HG03066 (cell line): ENCODE measurements around the gene CELF2.

ENCODE experiments used
- ATAC-seq: cut with Tn5 transposase; IDR thresholded peaks from one replicate; pipeline ENCODE4 v1.9.1; 2021; ENCODE audit warnings: low read depth; ENCODE audit not compliant: unreplicated experiment

CELF2 gene

DNA sequence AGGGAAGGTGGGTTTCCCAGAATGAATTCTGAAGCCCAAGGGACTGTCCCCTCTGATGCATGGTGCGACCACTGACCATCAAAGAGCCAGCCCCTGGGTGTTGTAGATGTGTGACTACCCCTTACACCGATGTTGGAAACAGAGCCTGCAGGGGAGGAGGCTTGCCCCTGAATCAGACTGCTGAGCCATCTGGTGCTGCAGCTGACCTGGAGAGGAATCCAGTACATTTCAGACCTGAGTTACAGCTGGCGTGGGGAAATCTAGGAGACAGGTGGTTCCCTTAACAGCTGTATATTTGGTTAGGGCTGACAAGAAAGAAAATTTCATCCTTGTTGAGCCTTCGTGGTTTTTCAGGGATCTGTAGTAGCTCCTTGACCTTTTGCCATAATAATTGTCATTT is 195.5 kb downstream of the CELF2 start:
- no peak for ATAC-seq

DNA sequence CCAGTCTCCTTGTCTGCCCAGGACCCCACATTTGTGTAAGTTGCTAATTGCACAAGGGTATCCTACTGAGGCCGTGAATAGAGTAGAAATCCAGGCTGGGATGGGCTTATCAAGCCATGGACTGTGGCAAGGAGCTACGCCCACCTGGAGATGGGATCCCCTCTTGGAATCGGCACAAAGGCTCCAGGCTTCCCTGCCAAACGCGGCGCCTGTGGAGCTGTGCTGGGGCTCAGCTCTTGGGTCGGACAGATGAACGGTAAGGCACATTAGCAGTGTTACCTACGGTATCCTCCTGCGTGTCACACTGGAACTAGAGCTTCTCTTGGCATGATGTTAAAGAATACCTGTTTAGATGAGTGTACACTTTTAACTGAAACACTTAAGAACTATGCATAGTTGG is 196.7 kb downstream of the CELF2 start:
- no peak for ATAC-seq

DNA sequence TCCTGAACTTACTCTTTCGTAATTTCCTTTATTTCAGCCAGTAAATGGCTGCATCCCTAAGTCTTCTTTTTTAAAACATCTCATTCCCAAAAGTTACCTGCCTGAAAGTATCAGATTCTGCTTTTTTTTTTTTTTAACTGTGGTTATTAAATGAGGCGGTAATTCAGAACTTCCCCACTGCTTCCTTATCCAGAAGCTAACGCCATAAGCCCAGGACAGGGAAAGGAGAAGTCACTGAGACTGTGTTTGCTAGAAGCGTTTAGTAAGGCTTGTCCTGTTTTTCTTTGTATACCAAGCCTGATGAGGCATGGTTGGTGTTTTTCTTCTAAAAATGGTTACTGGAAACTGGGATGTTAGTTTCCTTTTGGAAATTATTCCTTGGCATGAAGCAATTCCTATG is 197.8 kb downstream of the CELF2 start:
- no peak for ATAC-seq

DNA sequence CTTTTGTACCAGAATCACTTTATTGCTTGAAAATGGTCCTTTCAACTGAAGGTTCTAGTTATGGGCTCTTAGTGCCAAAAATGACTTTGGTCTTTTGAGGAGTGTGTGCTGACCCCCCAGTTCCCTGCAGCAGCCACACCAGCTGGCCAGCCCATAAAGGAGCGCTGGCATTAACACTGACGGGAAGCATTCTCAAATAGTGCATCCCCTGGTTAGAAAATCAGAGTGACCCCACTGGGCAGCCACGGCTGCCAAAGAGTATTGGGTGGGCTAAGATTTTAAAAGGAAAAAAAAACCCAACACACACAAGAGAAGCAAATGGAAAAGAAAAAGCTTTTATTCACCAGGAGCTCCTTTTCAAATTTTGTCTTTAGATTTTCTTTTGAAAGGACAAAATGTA is 199.8 kb downstream of the CELF2 start:
- ATAC-seq: no peak

DNA sequence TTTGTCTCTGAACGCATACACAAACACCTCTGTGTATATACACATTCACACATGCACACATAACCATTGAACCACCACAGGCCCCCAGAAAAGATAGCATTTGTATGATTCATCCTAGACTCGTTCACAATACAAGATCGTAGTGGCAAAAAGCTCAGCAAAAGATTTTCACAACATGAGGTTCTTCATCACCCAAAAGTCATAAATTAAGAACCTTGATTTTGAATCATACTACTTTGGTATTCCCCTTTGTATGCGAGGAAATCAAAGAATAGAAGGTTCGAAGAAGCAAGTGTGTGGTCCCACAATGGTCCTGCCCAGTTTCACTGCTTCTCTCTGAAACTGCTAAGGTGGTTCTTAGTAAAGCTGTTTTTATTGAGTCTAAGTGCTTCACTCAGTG is 200.7 kb downstream of the CELF2 start:
- no peak for ATAC-seq

DNA sequence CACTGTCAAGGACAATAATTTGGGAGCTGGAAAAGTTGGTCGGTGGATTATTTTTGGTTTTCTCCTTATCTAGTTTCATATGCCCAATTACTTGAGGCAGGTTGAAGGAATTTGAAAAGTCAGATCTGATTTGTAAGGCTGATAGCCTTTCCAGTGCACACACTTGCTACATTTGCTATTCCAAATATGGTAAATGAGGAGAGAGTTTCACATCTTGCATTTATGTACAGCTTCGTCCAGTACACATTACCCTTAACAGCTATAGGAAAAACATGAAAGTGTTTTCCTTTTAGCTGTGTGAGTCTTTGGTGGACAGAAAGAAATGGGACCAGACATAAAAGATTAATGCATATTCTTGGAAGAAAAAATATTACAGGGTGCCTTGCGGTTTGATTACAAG is 201.8 kb downstream of the CELF2 start:
- ATAC-seq: no peak

DNA sequence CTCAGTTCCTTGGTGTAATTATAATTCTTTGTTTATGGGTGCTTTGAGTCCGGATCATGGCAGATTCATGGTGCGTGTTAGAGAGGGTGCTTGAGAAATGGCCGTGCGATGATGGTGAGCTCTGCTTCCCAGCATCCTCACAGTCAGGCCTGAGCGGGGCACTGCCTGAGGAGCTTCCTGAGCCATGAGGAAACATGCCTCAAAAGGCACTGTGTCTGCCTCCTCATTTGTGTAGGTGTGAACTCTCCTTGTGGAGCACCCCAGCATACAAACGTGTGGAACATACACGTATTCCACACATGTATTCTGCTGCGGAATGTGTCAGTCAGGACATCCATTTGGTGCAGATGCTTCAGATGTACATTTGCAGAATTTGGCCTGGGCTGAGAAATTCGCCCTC is 205.4 kb downstream of the CELF2 start:
- ATAC-seq: no peak

DNA sequence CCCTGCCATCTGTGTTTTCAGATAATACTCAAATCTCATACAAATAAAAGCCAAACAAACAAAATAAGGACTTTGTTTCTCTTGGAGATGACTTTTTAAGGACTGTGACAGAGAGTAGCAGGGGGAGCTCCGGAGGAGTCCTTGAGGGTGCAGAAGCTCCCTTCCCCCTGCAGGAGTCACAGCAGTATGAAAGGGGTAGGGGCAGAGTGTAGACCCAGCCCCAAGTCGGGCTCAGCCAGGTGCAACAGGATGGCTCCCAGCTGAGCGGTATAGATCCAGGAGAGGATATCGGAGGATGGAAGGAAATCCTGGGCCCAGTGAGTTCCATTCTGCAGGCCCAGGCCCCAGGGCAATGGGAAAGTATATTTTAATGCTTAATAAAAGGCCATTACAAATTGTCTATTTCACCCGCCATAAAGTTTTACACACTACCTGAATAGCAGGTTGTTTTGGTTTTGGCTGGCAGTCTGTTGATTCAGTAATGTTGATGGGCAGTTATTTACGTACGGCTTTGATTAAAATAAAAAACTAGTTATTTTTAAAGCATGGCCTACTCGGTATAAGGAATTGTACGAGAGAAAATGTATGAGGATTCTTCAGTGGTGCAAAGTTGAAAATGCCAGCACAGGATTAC is 206.0 kb downstream of the CELF2 start:
- no peak for ATAC-seq

DNA sequence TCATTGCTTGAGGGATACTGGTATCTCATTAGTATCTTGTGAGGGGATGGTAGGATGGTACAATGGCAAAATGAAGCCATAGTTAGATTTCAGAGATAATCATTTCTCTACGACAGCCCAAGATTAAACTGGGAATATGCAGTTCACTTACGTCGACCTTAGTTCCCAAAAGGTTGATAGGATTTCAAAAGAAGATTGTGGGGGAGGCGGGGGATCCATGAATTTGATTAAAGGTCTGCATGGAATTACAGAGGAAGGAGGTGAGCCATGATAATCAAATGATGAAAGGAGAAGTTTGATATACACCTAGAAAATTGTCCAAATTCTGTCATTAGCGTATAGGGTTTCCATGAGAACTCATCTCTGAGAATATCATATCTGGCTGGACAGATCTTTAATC is 206.6 kb downstream of the CELF2 start:
- no peak for ATAC-seq

DNA sequence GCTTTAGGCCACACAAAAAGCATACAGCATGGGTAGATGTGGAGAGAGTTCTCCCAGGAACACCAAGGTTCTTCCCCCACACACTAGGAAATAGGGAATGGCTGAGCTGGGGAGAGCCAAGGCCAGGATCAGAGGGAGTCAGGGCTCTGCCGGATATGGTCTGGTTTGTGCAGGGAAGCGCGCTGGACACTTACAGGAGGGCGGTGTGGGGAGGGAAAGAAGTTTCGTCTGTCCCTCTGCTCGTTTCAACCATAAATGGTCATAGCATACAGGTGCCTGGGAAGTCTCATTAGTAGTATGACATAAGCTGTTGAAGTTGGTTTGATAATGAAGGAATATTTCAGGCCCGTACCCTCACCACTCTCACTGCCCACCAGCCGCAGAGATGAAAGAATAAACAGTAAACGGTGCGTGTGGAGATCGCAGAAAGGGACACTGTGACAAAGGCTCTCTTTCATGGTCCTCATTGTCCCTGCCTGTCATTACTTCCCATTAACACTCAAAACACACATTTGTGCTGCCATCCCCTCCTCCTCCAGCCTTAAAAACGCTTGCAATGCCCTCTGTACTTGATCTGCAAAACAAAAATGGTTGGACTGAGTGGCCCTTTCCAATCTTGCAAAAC is 207.2 kb downstream of the CELF2 start:
- no peak for ATAC-seq

DNA sequence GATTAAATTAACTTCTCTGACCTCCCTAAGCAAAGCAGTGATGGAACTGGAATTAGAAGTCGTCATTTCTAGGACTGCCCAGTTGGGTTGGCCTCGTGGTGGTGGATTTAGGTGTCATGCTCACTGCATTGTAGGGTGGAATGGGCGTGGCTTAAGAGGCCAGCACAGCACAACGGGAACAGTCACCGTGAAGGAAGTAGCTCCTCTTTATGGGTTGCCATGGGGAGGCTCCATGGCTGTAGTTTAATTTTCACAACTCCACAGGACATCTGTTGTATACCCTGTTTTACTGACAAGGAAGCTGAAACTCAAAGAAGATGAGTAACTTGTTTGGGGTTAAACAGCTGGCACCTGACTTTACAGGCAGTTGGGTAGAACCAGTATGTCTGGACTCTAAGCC is 208.3 kb downstream of the CELF2 start:
- peak; percentile 48 for ATAC-seq

DNA sequence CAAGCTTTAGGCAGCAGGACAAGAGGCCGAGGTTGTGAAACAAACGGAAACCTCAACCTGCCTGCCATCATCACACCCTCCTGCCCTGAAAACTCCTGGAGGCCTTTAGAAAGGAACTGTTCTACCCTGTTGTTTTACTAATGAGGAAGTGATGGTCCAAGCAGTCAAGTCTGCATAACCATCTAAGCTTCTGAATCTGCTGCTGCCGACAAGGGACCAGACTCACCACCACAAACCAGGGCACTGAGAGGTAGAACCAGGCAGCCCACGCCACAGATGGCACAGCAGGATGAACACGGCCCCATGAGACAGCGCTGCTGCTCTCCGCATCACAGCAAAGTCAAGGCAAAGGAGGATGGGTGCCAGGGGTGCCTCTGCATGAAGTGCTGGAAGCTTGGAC is 209.4 kb downstream of the CELF2 start:
- ATAC-seq: peak; percentile 58

DNA sequence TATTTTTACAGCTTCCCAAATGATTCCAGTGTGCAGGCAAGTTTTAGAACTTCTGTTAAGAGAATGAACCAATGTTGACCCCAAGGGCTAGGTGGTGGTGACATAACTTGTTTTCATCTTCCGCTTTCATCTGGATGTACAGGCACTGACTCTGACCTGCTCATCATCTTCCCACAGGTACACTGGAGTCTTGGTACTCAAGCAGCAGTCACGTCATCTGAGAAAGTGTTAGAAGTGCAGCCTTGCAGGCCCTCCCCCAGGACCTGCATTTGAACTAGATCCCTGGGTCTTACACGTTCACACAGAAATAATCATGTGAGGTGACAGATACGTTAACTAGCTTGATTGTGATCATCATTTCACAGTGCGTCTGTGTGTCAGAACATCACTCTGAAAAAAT is 212.2 kb downstream of the CELF2 start:
- ATAC-seq: no peak

DNA sequence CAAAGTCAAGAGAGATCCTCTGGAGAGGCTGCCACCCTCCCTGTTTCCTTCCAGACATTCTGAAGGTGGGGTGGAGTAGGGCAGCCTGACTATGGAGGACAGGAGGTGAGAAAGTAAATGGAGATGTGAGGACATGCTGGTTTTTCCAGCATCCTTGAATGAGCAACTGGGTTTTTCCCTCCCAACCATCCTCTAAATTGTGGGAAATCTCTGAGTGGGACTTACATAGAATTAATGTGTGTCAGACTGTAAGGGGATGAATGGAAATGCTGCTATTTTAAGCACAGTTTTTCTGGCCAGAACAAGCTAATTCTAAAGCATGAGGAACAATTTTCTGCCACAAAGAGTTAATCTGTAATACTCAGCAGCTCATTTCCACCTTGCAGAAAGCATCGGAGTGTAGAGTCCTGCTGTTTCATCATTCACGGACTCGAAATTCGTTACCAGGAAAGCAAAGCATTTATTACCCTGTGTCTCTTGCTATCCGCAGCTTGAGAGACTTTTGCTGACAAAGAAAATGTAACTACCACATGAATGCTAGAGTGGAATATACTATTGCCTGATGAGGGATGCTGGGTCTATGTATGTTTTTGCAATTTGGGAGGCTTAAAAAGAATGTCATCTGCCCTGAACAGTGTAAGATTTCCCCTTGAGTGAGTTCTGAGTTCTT is 213.0 kb downstream of the CELF2 start:
- ATAC-seq: no peak

DNA sequence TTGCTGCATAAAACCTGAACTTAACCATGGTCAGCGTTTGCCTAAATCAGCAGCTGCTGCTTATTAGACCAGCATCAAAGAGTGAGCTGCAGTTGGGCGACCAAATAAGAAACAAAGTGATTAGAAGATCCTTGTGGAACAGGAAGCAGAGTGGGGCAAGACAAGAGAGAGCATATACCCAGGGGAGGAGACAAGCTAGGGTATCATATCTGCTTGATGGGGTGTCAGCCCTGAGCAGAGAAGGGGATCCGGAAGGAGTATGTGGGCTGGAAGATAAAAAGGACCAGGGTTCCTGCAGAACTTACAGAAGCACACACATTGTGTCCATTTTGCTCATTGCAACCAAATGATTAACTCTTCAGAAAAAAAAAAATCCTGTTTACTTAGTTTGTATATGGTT is 213.6 kb downstream of the CELF2 start:
- no peak for ATAC-seq

DNA sequence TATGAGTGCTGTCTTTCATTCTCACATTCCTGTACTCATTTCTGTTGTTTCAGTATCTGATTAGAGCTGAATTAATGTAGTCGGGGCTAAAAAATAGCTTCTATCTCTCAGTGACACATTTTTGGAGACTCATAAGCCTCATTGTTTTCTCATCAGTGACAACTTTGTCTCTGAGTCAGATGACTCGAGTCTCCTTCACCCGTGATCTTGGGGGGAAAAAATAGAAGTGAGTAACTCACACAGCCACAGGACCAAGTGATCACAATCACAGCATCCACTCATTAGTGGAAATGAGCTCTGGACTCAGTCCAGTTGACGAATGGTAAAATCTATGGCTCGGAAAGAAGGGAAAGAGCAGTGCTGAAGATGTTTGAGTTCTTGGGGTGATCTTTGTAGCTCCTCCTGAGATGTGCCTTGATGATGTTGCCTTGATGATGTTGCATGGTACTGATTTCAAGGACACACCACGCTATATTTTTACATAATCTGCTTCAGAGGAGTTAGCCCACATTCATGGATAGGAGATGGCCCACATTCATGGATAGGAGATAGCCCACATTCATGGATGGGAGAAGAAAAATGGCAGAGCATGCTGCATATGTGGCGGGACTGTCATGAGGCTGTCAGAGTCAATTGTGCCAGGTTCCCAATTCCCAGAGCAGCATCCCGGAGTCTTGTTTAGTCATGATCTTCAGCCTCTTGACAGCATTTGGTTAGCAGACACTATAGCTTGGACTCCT is 214.7 kb downstream of the CELF2 start:
- no peak for ATAC-seq

DNA sequence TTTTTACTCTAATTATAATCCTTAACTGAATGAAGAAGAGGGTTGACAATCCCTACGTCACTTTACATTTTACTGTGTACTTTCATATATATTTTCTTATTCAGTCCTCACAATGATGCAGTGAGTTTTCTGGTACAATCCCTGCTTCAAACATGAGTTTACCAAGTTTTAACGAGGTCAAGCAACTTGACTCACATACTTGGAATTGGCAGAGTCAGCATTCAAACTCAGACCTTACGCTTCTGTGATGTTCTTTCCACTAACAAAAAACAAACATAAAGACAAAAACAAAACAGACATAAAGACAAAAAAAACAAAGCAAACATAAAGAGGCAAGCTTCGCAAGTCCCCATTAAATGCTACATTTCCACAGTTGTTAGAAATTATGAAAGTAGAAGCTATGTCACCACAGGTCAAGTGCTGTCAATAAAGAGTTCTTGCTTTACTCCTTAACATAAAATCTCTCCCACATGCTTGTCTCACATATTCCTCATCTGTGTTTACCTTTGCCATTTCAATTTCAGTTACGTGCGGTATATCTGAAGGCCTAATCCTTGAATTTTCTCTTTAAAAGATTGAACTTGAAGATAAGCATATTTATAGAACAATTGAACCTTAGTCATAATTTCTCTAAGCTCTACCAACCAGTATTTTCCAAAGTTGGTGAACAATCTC is 217.3 kb downstream of the CELF2 start:
- ATAC-seq: no peak

DNA sequence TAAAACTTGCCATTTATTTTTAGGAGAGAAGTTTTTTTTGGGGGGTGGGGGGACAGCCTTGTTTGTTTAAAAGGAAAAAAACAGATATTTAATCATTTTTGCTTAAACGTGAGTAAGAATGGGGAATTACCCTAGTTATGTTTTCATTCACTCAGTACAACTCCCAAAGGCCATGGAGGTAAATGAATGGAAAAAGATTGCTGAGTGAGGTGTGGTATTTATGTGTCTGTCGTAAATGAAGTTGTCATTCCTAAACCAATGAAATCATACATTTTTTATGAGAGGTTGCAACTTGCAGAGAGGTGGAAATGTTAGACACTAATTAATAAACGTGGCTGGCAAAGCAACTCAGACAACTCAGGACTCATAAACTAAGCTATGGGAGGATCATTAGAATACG is 218.1 kb downstream of the CELF2 start:
- no peak for ATAC-seq

DNA sequence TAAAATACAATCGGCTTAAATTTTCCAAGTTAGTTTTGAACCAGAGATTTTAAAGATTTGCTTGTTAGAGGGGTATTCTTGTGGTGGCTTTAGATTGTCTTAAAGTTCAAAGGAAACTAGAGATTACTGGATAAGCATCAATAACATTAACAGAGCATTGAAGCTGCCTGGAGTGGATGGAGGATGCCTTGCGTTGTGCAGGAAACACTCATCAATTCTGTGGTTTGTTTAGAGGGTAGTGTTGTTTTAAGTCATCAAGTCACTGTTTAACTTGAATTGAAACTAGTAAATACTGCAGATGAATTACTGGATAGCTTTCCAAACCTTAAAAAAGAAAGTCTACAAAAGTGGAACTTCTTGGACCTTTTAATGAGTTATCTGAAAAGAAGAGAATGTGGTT is 218.6 kb downstream of the CELF2 start:
- peak; percentile 58 for ATAC-seq

DNA sequence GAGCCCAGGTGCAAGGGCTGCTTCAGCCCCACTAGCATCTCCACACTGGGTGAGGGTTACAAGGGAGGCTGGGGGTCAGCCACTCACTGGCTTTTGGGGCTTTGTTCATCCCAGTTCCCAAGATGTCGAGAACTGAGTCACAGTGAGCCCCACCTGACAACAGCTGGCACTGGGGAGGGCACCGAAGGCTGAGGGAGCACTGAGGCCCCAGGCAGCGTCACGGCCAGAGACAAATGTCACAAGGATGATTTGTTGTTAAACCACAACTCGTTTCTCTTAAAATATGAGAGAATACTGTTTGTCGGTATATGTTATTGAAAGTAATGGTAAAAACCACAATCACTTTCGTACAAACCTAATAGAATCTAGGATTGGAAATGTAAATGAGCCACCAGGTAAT is 219.9 kb downstream of the CELF2 start:
- peak; percentile 46 for ATAC-seq

DNA sequence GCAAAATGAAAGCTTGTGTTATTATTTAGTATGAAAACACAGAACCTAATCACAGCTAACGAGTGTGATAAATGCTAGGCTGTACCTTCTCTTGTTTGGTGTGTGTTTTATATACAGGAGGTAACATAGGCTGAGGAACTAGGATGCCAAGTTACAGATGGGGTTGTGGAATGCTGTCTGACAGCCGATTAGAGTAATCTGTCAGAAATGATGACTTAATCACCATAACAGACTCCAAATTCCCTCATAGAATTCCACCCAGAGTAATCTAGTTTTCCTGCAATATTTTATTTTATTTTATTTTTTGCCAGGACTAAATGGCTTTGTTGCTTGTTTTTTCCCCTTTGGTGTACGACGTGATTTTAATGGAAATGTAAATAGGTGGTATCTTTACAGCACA is 221.2 kb downstream of the CELF2 start:
- ATAC-seq: no peak
